Activated CD4-positive, alpha-beta T cell treated with anti-CD3 and anti-CD28 coated beads, Interleukin-2, amount 50 U/mL, for 1 hour (primary cell): ENCODE results near the gene ZNF226.
"Not testable (repeated sequence)": the region's sequence is repeated elsewhere in the genome, so short reads cannot be mapped to it uniquely, and the experiment has no call there.

Source experiments
- DNase-seq: peaks from one replicate; pipeline ENCODE4 v3.0.0-alpha.2; 2020

ZNF226 gene

GRCh38 chr19:44164673-44165512 is at the start of gene ZNF226:
TSS of gene ZNF226 (plus strand) at chr19:44165100. CDS start at chr19:44170081, 4,981 bp downstream.
- DNase-seq = peak; percentile 67

GRCh38 chr19:44121162-44121561 is 43.7 kb upstream of the ZNF226 start:
- DNase-seq = not testable (repeated sequence)

- DNase-seq = no peak
Observed at GRCh38 chr19:44131955-44132354, 32.9 kb upstream of the ZNF226 start.

GRCh38 chr19:44141191-44142058 is 23.5 kb upstream of the ZNF226 start, which contains the start of gene ZNF234:
TSS of gene ZNF234 (plus strand) at chr19:44141554. CDS start at chr19:44144633, 3,079 bp downstream.
- peak; percentile 57 for DNase-seq

- no peak for DNase-seq
Observed at GRCh38 chr19:44142059-44142433, 22.9 kb upstream of the ZNF226 start.

- DNase-seq = no peak
Observed at GRCh38 chr19:44149776-44150175, 15.1 kb upstream of the ZNF226 start.

- DNase-seq = no peak
Observed at GRCh38 chr19:44151491-44151890, 13.4 kb upstream of the ZNF226 start.

GRCh38 chr19:44156475-44156874 is 8.4 kb upstream of the ZNF226 start:
- DNase-seq = no peak

- no peak for DNase-seq
Observed at GRCh38 chr19:44163789-44164188, 1.1 kb upstream of the ZNF226 start.

GRCh38 chr19:44164327-44164672 is 600 bp upstream of the ZNF226 start:
- no peak for DNase-seq

GRCh38 chr19:44170660-44171059 is 5.8 kb downstream of the ZNF226 start:
- not testable (repeated sequence) for DNase-seq

- no peak for DNase-seq
Observed at GRCh38 chr19:44176590-44176989, 11.7 kb downstream of the ZNF226 start.

GRCh38 chr19:44180968-44181367 is 16.1 kb downstream of the ZNF226 start:
- no peak for DNase-seq

- no peak for DNase-seq
Observed at GRCh38 chr19:44182145-44182544, 17.2 kb downstream of the ZNF226 start.

- DNase-seq = no peak
Observed at GRCh38 chr19:44190020-44190419, 25.1 kb downstream of the ZNF226 start.

- no peak for DNase-seq
Observed at GRCh38 chr19:44192127-44192526, 27.2 kb downstream of the ZNF226 start.

- no peak for DNase-seq
Observed at GRCh38 chr19:44196772-44197171, 31.9 kb downstream of the ZNF226 start.

GRCh38 chr19:44202470-44202869 is 37.6 kb downstream of the ZNF226 start:
- no peak for DNase-seq

GRCh38 chr19:44202974-44203373 is 38.1 kb downstream of the ZNF226 start:
- no peak for DNase-seq

- not testable (repeated sequence) for DNase-seq
Observed at GRCh38 chr19:44203877-44204276, 39.0 kb downstream of the ZNF226 start.

GRCh38 chr19:44204772-44205171 is 39.9 kb downstream of the ZNF226 start:
- no peak for DNase-seq

GRCh38 chr19:44207126-44207803 is 42.4 kb downstream of the ZNF226 start:
- peak; percentile 68 for DNase-seq

GRCh38 chr19:44212250-44212865 is 47.5 kb downstream of the ZNF226 start, which contains the start of gene ZNF227:
TSS of gene ZNF227 (plus strand) at chr19:44212532. CDS start at chr19:44217793, 5,261 bp downstream.
- peak; percentile 79 for DNase-seq
